HUES64 (cell line): ENCODE results near the gene PLEKHA1.

ENCODE experiments used
- H3K27ac ChIP-seq: 2 replicates; pipeline ENCODE4 v1.7.0; 2013; ENCODE audit warnings: low read depth, low read length, inconsistent platforms
- H3K27me3 ChIP-seq: 2 replicates; pipeline ENCODE4 v1.6.1; 2013; ENCODE audit warnings: mild to moderate bottlenecking, low read length; ENCODE audit not compliant: insufficient read depth
- H3K36me3 ChIP-seq: 2 replicates; pipeline ENCODE4 v1.6.1; 2013; ENCODE audit warnings: mild to moderate bottlenecking, low read length; ENCODE audit not compliant: insufficient read depth
- H3K4me1 ChIP-seq: 2 replicates; pipeline ENCODE4 v1.6.1; 2013; ENCODE audit warnings: mild to moderate bottlenecking, low read length, moderate library complexity; ENCODE audit not compliant: insufficient read depth
- H3K4me3 ChIP-seq: 2 replicates; pipeline ENCODE4 v1.5.1; 2013; ENCODE audit warnings: mild to moderate bottlenecking, low read length, moderate library complexity
- H3K9ac ChIP-seq: 2 replicates; pipeline ENCODE4 v1.6.1; 2013; ENCODE audit warnings: mild to moderate bottlenecking, low read depth, low read length
- H3K9me3 ChIP-seq: 2 replicates; pipeline ENCODE4 v1.6.1; 2013; ENCODE audit warnings: low read depth, low read length; ENCODE audit not compliant: insufficient read depth
- WGBS: fragments of 150-250, 120-280 bp; methylation state at CpG from one replicate; pipeline ENCODE4 v1.1.7; 2013; ENCODE audit warnings: missing lambda C conversion rate; 5-methylcytosine and 5-hydroxymethylcytosine counted together

Gene PLEKHA1

GRCh38 chr10:122379537-122379936, 5.0 kb downstream of the PLEKHA1 start:
- Histone ChIP-seq H3K27ac (no peak overlapping the region), H3K9me3 (no peaks in the 10 kb centered on the region), H3K36me3 (no peaks in the 10 kb centered on the region), H3K4me3 (no peak overlapping the region), H3K4me1 (peaks cover 9% of the 10 kb centered on the region), H3K9ac (no peak overlapping the region), H3K27me3 (no peaks in the 10 kb centered on the region)
- 100% methylated on average over 2 of the region's 2 CpGs for WGBS

DNA sequence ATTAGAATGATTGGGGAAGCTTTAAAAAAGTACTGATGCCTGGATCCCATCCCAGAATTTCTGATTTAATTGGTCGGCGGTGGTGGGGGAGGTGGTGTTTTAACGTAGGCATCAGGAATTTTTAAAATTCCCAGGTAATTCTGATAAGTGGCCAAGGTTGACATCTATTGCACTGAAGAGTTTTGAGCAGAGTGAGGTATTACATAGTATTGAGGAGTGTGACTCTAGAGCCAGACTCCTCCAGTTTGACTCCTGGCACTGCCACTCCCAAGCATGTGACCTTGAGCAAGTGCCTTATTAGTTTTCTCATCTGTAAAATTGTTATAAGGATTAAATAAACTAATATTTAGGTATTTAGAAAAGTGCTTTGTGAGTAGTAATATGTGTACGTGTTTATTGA, 6.2 kb downstream of the PLEKHA1 start:
- Histone ChIP-seq H3K36me3 (no peaks in the 10 kb centered on the region), H3K27ac (no peak overlapping the region), H3K4me3 (no peak overlapping the region), H3K4me1 (peaks cover 8% of the 10 kb centered on the region), H3K9ac (no peak overlapping the region), H3K9me3 (no peaks in the 10 kb centered on the region), H3K27me3 (no peaks in the 10 kb centered on the region)
- 96% methylated on average over 4 of the region's 4 CpGs for WGBS

- Histone ChIP-seq H3K27me3 (no peaks in the 10 kb centered on the region), H3K4me3 (no peak overlapping the region), H3K27ac (no peak overlapping the region), H3K36me3 (no peaks in the 10 kb centered on the region), H3K9me3 (no peaks in the 10 kb centered on the region), H3K9ac (no peak overlapping the region), H3K4me1 (no peaks in the 10 kb centered on the region)
- 69% methylated on average over 2 of the region's 2 CpGs for WGBS
Measured at GRCh38 chr10:122381680-122382079, 7.2 kb downstream of the PLEKHA1 start.

GRCh38 chr10:122386514-122386913, 12.0 kb downstream of the PLEKHA1 start:
- Histone ChIP-seq H3K36me3 (no peaks in the 10 kb centered on the region; the same call in 1 of the 2 replicates), H3K9ac (no peak overlapping the region), H3K9me3 (peaks cover 8% of the 10 kb centered on the region; the same call in 1 of the 2 replicates), H3K4me1 (no peaks in the 10 kb centered on the region), H3K4me3 (no peak overlapping the region), H3K27ac (no peak overlapping the region), H3K27me3 (no peaks in the 10 kb centered on the region)
- 92% methylated on average over 2 of the region's 2 CpGs for WGBS

GRCh38 chr10:122387572-122387971, 13.1 kb downstream of the PLEKHA1 start:
- WGBS = 99% methylated on average over 2 of the region's 2 CpGs
- H3K27ac ChIP-seq = no peak overlapping the region
- no peaks in the 10 kb centered on the region; the same call in 1 of the 2 replicates for H3K36me3 ChIP-seq
- no peaks in the 10 kb centered on the region for H3K27me3 ChIP-seq
- H3K9me3 ChIP-seq = peaks cover 8% of the 10 kb centered on the region; the same call in 1 of the 2 replicates
- no peaks in the 10 kb centered on the region for H3K4me1 ChIP-seq
- H3K9ac ChIP-seq = no peak overlapping the region
- H3K4me3 ChIP-seq = no peak overlapping the region

GRCh38 chr10:122388287-122388997, 13.9 kb downstream of the PLEKHA1 start:
- H3K4me3 ChIP-seq = no peak overlapping the region
- 100% methylated on average over 1 of the region's 1 CpG for WGBS
- no peaks in the 10 kb centered on the region for H3K4me1 ChIP-seq
- H3K9ac ChIP-seq = no peak overlapping the region
- peaks cover 8% of the 10 kb centered on the region; the same call in 1 of the 2 replicates for H3K9me3 ChIP-seq
- peaks cover 5% of the 10 kb centered on the region; the same call in 1 of the 2 replicates for H3K36me3 ChIP-seq
- no peaks in the 10 kb centered on the region for H3K27me3 ChIP-seq
- no peak overlapping the region for H3K27ac ChIP-seq

DNA sequence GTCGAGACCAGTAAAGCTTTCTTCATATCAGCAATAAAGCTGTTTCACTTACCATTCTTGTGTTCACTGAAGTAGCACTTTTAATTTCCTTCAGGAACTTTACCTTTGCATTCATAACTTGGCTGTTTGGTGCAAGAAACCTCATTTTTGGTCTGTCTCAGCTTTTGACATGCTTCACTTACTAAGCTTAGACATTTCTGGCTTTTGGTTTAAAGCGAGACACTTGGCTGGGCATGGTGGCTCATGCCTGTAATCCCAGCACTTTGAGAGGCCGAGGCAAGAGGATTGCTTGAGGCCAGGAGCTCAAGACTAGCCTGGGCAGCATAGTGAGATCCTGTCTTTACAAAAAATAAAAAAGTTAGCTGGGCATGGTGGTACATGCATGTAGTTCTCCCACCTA, 15.8 kb downstream of the PLEKHA1 start:
- Histone ChIP-seq H3K36me3 (peaks cover 20% of the 10 kb centered on the region), H3K9ac (no peak overlapping the region), H3K27ac (no peak overlapping the region), H3K9me3 (peaks cover 8% of the 10 kb centered on the region; the same call in 1 of the 2 replicates), H3K4me1 (no peaks in the 10 kb centered on the region), H3K27me3 (no peaks in the 10 kb centered on the region), H3K4me3 (no peak overlapping the region)
- 93% methylated on average over 3 of the region's 3 CpGs for WGBS

DNA sequence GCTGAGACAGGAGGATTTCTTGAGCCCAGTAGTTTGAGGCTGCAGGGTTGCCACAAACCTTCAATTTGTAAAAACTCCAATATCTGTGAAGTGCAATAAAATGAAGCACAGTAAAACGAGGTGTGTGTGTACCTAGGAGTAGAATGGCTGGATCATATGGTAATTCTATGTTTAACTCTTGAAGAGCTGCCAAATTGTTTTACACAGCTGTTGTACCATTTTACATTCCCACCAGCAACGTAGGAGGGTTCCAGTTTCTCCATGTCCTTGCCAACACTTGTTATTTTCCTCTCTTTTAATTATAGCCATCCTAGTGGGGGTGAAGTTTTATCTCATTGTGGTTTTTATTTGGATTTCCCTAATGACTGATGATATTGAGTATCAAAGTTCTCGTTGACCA, 16.2 kb downstream of the PLEKHA1 start:
- H3K27ac ChIP-seq = no peak overlapping the region
- peaks cover 24% of the 10 kb centered on the region for H3K36me3 ChIP-seq
- H3K4me3 ChIP-seq = no peak overlapping the region
- 95% methylated on average over 3 of the region's 3 CpGs for WGBS
- H3K27me3 ChIP-seq = no peaks in the 10 kb centered on the region
- peaks cover 8% of the 10 kb centered on the region; the same call in 1 of the 2 replicates for H3K9me3 ChIP-seq
- H3K4me1 ChIP-seq = no peaks in the 10 kb centered on the region
- no peak overlapping the region for H3K9ac ChIP-seq

DNA sequence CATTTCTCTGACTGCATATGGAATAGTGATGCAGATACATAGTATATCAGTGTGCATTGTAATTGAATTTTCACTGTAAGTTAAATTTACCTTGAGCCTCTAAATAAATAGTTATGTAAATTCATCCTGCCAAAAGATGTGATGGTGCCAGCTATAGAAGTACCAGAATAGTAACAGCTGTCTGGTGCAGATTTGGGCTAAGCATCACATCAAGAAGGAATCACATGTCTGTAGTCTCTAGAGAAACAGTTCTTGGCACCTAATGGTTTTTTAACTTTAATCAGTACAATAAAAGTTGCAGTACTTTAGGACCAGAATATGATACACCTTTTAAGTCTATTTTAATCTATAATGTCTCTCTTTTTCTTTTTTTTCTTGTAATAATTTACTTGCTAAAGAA, 17.4 kb downstream of the PLEKHA1 start:
- no peaks in the 10 kb centered on the region for H3K4me1 ChIP-seq
- no peak overlapping the region for H3K4me3 ChIP-seq
- no peak overlapping the region for H3K27ac ChIP-seq
- peaks cover 36% of the 10 kb centered on the region for H3K36me3 ChIP-seq
- no peak overlapping the region for H3K9ac ChIP-seq
- H3K27me3 ChIP-seq = no peaks in the 10 kb centered on the region
- peaks cover 8% of the 10 kb centered on the region; the same call in 1 of the 2 replicates for H3K9me3 ChIP-seq

GRCh38 chr10:122392835-122393234, 18.3 kb downstream of the PLEKHA1 start:
- H3K4me3 ChIP-seq = no peak overlapping the region
- no peak overlapping the region for H3K9ac ChIP-seq
- peaks cover 8% of the 10 kb centered on the region; the same call in 1 of the 2 replicates for H3K9me3 ChIP-seq
- WGBS = 89% methylated on average over 2 of the region's 2 CpGs
- no peaks in the 10 kb centered on the region for H3K27me3 ChIP-seq
- H3K4me1 ChIP-seq = no peaks in the 10 kb centered on the region
- H3K27ac ChIP-seq = no peak overlapping the region
- peaks cover 43% of the 10 kb centered on the region for H3K36me3 ChIP-seq

GRCh38 chr10:122393288-122393687, 18.8 kb downstream of the PLEKHA1 start:
- H3K9ac ChIP-seq = no peak overlapping the region

More at GRCh38 chr10:122393288-122393687, 18.8 kb downstream of the PLEKHA1 start:
- Histone ChIP-seq H3K4me3 (no peak overlapping the region), H3K9me3 (peaks cover 8% of the 10 kb centered on the region; the same call in 1 of the 2 replicates), H3K36me3 (peaks cover 48% of the 10 kb centered on the region), H3K4me1 (no peaks in the 10 kb centered on the region), H3K27ac (no peak overlapping the region), H3K27me3 (no peaks in the 10 kb centered on the region)
- WGBS = 92% methylated on average over 1 of the region's 2 CpGs
